ENCODE results near the gene ZNF581. TPM values are rescaled to one million over a fixed set of nuclear protein-coding genes. Genes with fewer than 3 reads are reported as not detected.

Gene ZNF581
- total RNA-seq, 1 donor, result 25.7 TPM

DNA sequence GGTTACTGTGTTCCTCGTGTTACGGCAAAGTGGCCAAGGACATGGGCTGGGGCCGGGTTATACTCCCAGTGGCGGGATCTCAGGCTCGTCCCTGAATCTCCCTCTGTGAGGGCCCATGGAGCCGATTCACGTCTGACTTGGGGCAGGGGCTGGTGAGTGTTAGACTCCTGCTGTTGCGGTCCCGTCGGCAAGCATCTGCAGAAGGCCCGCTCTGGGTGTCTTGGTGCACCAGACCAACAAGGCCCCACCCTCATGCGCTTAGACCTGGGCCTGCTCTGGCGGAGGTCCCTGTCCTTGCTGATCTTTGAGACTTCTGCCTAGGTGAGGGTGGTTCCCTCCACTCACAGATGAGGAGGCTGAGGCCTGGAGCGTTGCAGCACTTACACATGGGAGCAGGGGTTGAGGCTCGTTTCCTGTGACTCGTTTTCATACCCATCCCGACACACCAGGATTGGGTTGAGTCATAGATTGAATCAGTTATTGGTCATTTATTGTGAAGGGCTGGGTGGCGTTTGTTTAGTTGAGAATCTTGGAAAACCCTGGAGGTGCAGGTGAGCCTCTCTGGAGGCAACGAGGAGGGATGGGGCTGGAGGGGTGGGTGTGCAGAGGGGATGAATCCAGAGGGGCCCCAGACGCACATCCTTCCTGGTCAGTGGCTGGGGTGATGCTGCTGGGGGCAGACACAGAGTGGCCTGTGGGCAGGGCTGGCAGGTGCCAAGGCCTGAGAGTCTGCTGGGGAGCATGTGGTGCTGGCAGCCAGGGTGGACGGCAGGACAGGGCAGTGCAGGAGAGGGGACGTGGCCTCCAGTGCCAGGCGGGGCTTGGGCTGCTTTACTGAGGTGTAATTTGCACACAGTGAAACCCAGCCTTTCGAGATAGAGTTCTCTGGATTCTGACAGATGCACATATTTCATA is 36.2 kb downstream of the ZNF581 start:
- H2AFZ ChIP-seq (ENCODE audit: low read length), result no peak overlapping the region
- no peak overlapping the region for H3K27ac ChIP-seq (ENCODE audit: low read depth, low read length)
- DNase-seq (ENCODE audit: insufficient read length, low spot score, missing footprints), result no peak
- H3K4me1 ChIP-seq (ENCODE audit: insufficient read depth, low read length), result peaks cover 18% of the 10 kb centered on the region
- H3K27me3 ChIP-seq (ENCODE audit: insufficient read depth, low read length), result no peaks in the 10 kb centered on the region
- TF ChIP-seq CTCF (IDR thresholded peaks at IDR 0.05; ENCODE audit: extremely low read depth, low read depth, low read length), result no peak
- peaks cover 38% of the 10 kb centered on the region for H3K36me3 ChIP-seq (ENCODE audit: insufficient read depth, low read length)
- no peak overlapping the region for H3K4me3 ChIP-seq (ENCODE audit: insufficient read depth, low read length)
- peaks cover 79% of the 10 kb centered on the region for H4K20me1 ChIP-seq (ENCODE audit: insufficient read depth, low read length)
- no peaks in the 10 kb centered on the region for H3K9me3 ChIP-seq (ENCODE audit: low read depth, low read length)
- no peak overlapping the region for H3K4me2 ChIP-seq (ENCODE audit: insufficient read depth, low read length)
- peaks cover 91% of the 10 kb centered on the region for H3K79me2 ChIP-seq (ENCODE audit: insufficient read depth, low read length)

DNA sequence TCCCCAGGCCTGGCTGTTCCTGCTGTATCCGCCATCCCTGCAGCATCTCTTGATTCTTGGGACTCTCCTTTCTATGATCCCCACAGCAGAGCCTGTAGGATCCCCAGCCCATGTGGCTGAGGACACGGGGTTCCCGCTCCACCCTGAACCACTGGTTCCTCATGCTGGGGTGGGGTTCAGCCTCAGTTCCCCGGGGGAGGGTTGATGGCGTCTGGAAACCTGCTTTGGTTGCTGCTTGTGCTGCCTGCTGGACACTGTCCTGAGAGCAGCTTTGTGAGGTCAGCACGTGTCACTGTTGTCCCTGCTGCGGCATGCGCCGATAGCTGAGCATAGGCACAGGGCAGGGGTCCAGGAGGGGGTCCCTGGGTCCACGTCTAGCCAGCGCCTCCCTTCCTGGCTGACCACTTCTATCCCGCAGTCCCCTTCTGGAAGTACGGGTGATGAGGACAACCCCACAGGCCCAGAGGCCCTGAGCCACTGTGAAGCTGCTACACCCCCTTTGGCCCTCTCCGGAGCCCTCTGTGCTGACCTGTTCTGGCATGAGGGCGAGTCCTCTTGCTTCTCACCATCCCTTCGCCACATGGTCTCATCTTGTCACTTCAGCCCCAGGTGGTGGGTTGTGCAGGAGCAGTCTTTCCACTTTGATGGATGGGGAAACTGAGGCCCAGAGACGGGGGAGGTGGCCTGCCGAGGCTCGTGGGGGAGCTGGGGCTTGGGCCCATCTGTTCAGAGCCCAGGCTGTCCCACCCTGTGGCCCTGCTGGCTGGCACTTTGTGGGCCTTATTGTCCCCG is 37.1 kb downstream of the ZNF581 start:
- Histone ChIP-seq H3K4me1 (ENCODE audit: insufficient read depth, low read length) (peaks cover 18% of the 10 kb centered on the region), H3K4me3 (ENCODE audit: insufficient read depth, low read length) (no peak overlapping the region), H3K27me3 (ENCODE audit: insufficient read depth, low read length) (no peaks in the 10 kb centered on the region), H3K4me2 (ENCODE audit: insufficient read depth, low read length) (no peak overlapping the region), H2AFZ (ENCODE audit: low read length) (no peak overlapping the region), H3K27ac (ENCODE audit: low read depth, low read length) (no peak overlapping the region), H3K36me3 (ENCODE audit: insufficient read depth, low read length) (peaks cover 45% of the 10 kb centered on the region), H3K9me3 (ENCODE audit: low read depth, low read length) (no peaks in the 10 kb centered on the region), H3K79me2 (ENCODE audit: insufficient read depth, low read length) (peaks cover 93% of the 10 kb centered on the region), H4K20me1 (ENCODE audit: insufficient read depth, low read length) (peaks cover 84% of the 10 kb centered on the region)
- DNase-seq (ENCODE audit: insufficient read length, low spot score, missing footprints), result no peak
- no peak for TF ChIP-seq CTCF (IDR thresholded peaks at IDR 0.05; ENCODE audit: extremely low read depth, low read depth, low read length)

DNA sequence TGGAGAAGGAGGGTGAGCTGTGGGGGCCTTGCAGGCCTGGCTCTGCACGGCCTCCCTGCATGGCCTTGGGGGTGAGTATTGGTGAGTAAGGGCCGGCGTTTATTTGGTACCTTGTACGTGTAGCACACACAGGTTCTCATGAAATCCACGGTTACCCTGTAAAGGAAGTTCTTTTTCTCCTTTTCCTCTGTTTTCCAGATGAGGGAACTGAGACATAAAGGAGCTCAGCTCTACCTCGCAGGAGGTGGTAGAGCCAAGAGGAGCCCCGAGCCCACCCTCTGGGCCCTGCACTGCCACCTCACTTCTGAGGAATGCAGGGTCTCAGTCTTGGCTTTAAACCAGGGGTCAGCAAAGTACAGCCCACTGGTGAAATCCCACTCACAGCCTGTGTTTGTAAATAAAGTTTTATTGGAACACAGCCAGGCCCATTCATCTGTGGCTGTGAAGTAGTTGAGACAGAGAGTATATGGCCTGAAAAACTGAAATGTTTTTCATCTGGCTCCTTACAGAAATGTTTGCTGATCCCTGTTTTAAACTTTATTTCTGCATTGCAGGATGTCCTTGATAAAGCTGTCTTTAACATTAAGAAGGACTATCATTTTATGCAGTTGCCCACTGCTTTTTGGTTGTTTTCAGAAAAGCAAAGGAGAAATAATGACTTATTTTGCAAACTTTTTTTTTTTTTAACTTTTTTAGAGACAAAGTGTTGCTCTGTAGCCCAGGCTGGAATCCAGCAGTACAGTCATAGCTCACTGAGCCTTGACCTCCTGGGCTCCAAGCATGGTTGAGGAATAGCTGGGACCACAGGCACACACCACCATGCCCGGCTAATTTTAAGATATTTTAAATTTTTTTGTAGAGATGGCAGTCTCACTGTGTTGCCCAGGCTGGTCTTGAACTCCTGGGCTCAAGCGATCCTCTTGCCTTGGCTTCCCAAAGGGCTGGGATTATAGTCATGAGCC is 38.0 kb downstream of the ZNF581 start:
- H3K79me2 ChIP-seq (ENCODE audit: insufficient read depth, low read length), result peaks cover 93% of the 10 kb centered on the region
- no peak overlapping the region for H2AFZ ChIP-seq (ENCODE audit: low read length)
- TF ChIP-seq CTCF (IDR thresholded peaks at IDR 0.05; ENCODE audit: extremely low read depth, low read depth, low read length), result no peak
- H3K9me3 ChIP-seq (ENCODE audit: low read depth, low read length), result no peaks in the 10 kb centered on the region
- peaks cover 84% of the 10 kb centered on the region for H4K20me1 ChIP-seq (ENCODE audit: insufficient read depth, low read length)
- no peak overlapping the region for H3K27ac ChIP-seq (ENCODE audit: low read depth, low read length)
- peaks cover 49% of the 10 kb centered on the region for H3K36me3 ChIP-seq (ENCODE audit: insufficient read depth, low read length)
- H3K4me2 ChIP-seq (ENCODE audit: insufficient read depth, low read length), result no peak overlapping the region
- H3K4me3 ChIP-seq (ENCODE audit: insufficient read depth, low read length), result no peak overlapping the region
- peaks cover 11% of the 10 kb centered on the region for H3K4me1 ChIP-seq (ENCODE audit: insufficient read depth, low read length)
- no peaks in the 10 kb centered on the region for H3K27me3 ChIP-seq (ENCODE audit: insufficient read depth, low read length)
- DNase-seq (ENCODE audit: insufficient read length, low spot score, missing footprints), result no peak

Measured in osteoblast (primary cell).